Smooth muscle cell of the umbilical artery (primary cell): Measurements from ENCODE around the gene JUND. TPM values are rescaled to one million over a fixed set of nuclear protein-coding genes. Genes with fewer than 3 reads are reported as not detected.

Experiments used
- total RNA-seq: library from RNA; depleted of rRNA; stranded (reverse); fragments of >200 nt; gene quantifications from 2 replicates; pipeline ENCODE4 v1.2.3, GENCODE V29; 2014

Gene JUND
- 89.7 and 124 TPM in 2 replicates for total RNA-seq

DNA sequence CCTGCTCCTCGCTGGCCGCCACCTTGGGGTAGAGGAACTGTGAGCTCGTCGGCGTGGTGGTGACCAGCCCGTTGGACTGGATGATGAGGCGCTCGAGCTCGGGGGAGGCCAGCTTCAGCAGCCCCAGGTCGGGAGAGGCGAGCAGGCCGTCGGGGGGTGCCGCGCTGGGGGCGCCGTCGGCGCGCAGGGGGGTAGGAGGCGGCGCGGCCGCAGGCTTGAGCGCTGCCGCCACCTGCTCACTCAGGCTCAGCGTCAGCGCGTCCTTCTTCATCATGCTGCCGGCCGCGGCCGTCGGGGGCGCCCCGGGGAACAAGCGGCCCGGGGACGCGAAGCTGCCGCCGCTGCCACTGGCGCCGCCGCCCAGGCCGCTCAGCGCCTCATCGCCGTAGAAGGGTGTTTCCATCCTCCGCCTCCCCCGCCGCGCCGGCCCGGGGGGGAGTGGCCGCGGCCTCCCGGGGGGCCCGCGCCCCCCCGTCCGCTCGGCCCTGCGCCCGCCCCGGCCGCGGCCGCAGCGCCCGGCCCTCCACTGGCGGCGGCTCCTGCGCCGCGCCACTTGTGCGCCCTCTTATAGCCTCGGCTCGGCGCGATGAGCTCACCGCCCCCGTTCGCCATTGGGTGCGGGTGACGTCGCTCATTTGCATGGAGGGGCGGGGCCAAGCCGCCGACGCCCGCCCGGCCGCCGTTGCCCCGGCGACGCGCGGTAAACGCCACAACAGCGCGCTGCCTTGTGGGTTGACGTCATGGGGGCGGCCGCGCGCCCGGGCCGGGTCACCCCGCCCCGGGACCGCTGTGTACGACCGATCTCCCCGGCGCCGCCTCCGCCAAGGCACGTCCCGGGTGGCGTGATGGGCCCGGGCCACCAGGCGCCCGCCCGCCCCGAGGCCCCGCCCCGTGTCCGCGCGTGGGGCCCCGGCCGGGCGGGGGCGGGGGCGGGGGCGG lies at the start of gene JUND:
TSS of gene JUND (minus strand) at position 541 of the 939 bp plus-strand sequence. CDS start at position 403, 138 bp downstream.

DNA sequence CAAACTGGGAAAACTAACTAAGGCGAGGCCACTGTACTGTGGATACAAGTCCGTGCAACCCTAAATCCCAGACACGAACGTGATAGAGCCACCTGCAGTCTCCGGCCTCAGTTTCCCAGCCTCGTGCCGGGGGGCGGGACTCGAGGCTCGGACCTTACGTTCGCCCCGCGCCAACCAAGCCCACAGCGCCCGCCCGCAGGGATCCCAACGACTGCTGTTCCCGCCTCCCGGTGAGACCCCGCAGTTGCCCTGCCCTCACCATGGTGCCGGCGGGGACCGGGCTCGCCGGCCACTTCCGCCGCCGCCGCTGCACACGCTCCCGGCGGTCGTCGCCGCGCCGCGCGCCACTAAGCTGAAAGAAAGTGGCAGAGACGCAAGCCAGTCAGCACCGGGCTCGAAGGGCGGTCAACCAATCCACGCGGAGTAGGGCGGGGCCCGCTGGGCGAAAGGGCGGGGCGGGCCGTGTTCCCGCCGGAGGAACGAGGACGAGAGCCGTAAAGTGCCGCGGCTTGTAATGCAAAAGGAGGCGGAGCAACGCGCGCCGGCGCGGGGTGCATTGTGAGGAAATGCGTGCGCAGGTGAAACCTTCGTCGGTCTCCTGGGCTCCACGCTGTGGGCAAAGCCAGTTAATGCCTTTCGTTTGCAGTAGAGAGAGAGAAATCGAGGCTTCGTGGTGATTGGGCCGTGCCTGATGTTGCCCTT lies 41.5 kb upstream of the JUND start, which contains the start of gene LSM4:
TSS of gene LSM4 (minus strand) at position 318 of the 702 bp plus-strand sequence. CDS start at position 262, 56 bp downstream.

DNA sequence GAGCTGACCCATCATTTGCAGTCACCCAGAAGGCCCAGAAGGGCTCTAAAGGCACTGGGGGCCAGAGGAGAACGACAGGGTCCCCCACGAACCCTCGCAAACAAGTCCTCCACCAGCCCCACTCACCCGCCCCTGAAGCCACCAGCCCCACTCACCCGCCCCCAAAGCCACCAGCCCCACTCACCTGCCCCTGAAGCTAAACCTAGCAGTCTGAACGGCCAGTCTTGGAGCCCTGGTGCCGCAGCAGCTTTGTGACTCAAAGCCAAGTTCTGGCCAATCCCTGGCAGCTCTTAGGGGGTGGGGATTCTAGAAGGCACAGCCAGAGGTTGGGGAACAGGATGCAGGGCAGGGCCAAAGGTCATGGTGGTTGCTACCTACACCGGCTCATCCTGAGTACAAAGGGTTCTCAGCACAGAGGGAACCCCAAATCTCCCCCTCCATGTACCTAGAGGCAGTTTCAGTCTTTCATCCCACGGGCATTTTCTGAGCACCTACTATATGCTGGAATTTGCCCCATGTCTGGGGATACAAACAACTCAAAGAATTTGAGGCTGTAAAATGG lies 7.1 kb downstream of the JUND start, which contains the start of gene IQCN:
TSS of gene IQCN (minus strand) at position 234 of the 562 bp plus-strand sequence. CDS start 4,974 bp downstream, outside the sequence.

Other genes with a start within 250 kb of the JUND start
- gene IL12RB1, start 194.7 kb downstream of the JUND start, total RNA-seq = under 0.01 and 0.09 TPM in 2 replicates
- 4.5 and 5.9 TPM in 2 replicates for gene MAST3, start 183.8 kb downstream of the JUND start, total RNA-seq
- 21.7 and 53.9 TPM in 2 replicates for gene PIK3R2, start 128.5 kb downstream of the JUND start, total RNA-seq
- gene IFI30, start 107.8 kb downstream of the JUND start, total RNA-seq = 4.8 and 5.3 TPM in 2 replicates
- 13.2 and 19.6 TPM in 2 replicates for gene MPV17L2, start 88.4 kb downstream of the JUND start, total RNA-seq
- 3.6 and 4.0 TPM in 2 replicates for gene RAB3A, start 77.6 kb downstream of the JUND start, total RNA-seq
- 1.4 and 4.2 TPM in 2 replicates for gene PDE4C, start 55.2 kb downstream of the JUND start, total RNA-seq
- 0.30 and 0.32 TPM in 2 replicates for gene IQCN, start 7.2 kb downstream of the JUND start, total RNA-seq
- gene LSM4, start 41.5 kb upstream of the JUND start, total RNA-seq = 77.5 and 130 TPM in 2 replicates
- gene PGPEP1, start 59.0 kb upstream of the JUND start, total RNA-seq = 36.7 and 46.3 TPM in 2 replicates
- gene GDF15, start 104.5 kb upstream of the JUND start, total RNA-seq = 150 TPM in 2 replicates
- gene LRRC25, start 116.0 kb upstream of the JUND start, total RNA-seq = not detected in 2 replicates
- gene SSBP4, start 137.8 kb upstream of the JUND start, total RNA-seq = 48.0 and 49.0 TPM in 2 replicates
- gene ISYNA1, start 156.5 kb upstream of the JUND start, total RNA-seq = 41.6 and 43.7 TPM in 2 replicates
- 13.1 and 14.3 TPM in 2 replicates for gene ELL, start 240.4 kb upstream of the JUND start, total RNA-seq